H1 (cell line): ENCODE measurements around the gene HECTD4. TPM values are rescaled to one million over a fixed set of nuclear protein-coding genes. Genes with fewer than 3 reads are reported as not detected.

ENCODE experiments used
- CTCF ChIA-PET: fragments of 300-600 bp; sonication (Branson Sonifier 250); formaldehyde crosslinking; loops from one replicate; lab custom pipeline; 2021; ENCODE audit not compliant: partially characterized antibody; lab: Charles Lee
- POLR2A ChIA-PET: fragments of 300-600 bp; sonication (Branson Sonifier 250); formaldehyde crosslinking; loops from one replicate; lab custom pipeline; 2021; ENCODE audit warnings: inconsistent platforms; ENCODE audit not compliant: partially characterized antibody; lab: Charles Lee
- DNase-seq, 2 experiments: peaks; one replicate each; pipeline versions ENCODE4 v3.0.0 to v3.0.0-alpha.2; 2010 to 2022; ENCODE audit warnings: low spot score in 2 of 2, low read depth in 1 of 2, mixed read lengths in 1 of 2
- FAIRE-seq: peaks from 2 replicates; lab custom pipeline; 2011; peaks lifted over from hg19 to GRCh38; lab: Jason Lieb, UNC
- H2AFZ ChIP-seq: 2 replicates; pipeline ENCODE4 v1.8.1; 2012; ENCODE audit warnings: low read length, inconsistent platforms
- H2AK5ac ChIP-seq: 2 replicates; pipeline ENCODE4 v1.6.1; 2013; ENCODE audit warnings: low read depth, low read length
- H2BK120ac ChIP-seq: replicated peaks from 2 replicates; pipeline ENCODE3; 2013; ENCODE audit warnings: low read depth, low read length, inconsistent platforms
- H2BK12ac ChIP-seq: 2 replicates; pipeline ENCODE4 v1.6.1; 2013; ENCODE audit warnings: low read depth, low read length
- H2BK15ac ChIP-seq: 2 replicates; pipeline ENCODE4 v1.6.1; 2013; ENCODE audit warnings: low read length
- H2BK20ac ChIP-seq: 2 replicates; pipeline ENCODE4 v1.6.1; 2013; ENCODE audit warnings: low read length
- H2BK5ac ChIP-seq: 2 replicates; pipeline ENCODE4 v1.6.1; 2013; ENCODE audit warnings: low read depth, low read length
- H3K14ac ChIP-seq: 2 replicates; pipeline ENCODE4 v1.6.1; 2013; ENCODE audit warnings: inconsistent platforms; ENCODE audit not compliant: insufficient read length
- H3K18ac ChIP-seq: 2 replicates; pipeline ENCODE4 v1.6.1; 2013; ENCODE audit warnings: low read length; ENCODE audit errors: extremely low read depth
- H3K23ac ChIP-seq: 2 replicates; pipeline ENCODE4 v1.6.1; 2013; ENCODE audit warnings: inconsistent platforms; ENCODE audit not compliant: insufficient read length
- H3K23me2 ChIP-seq: 2 replicates; pipeline ENCODE4 v1.6.1; 2013; ENCODE audit warnings: low read depth, low read length
- H3K27ac ChIP-seq: 2 replicates; pipeline ENCODE4 v1.6.1; 2011; ENCODE audit warnings: low read depth, low read length, inconsistent platforms
- H3K27me3 ChIP-seq, 4 experiments: replicated peaks in 1 of 4; 1 replicate in 1 of 4; 2 replicates in 3 of 4; pipeline versions ENCODE4 v1.6.1 to v1.8.1; 2011 to 2013; ENCODE audit warnings: low read length in 3 of 4, mild to moderate bottlenecking in 3 of 4, inconsistent platforms in 2 of 4, mixed read lengths in 2 of 4, moderate library complexity in 1 of 4; ENCODE audit not compliant: control insufficient read depth in 3 of 4, insufficient read depth in 3 of 4; ENCODE audit errors: extremely low read depth in 1 of 4
- H3K36me3 ChIP-seq, 4 experiments: 2 replicates each; pipeline versions ENCODE4 v1.6.1 to v1.8.1; 2011 to 2013; ENCODE audit warnings: mild to moderate bottlenecking in 4 of 4, low read length in 3 of 4, moderate library complexity in 2 of 4, control low read depth in 1 of 4, inconsistent platforms in 1 of 4; ENCODE audit not compliant: insufficient read depth in 4 of 4, control insufficient read depth in 2 of 4
- H3K4ac ChIP-seq: replicated peaks from 2 replicates; pipeline ENCODE3; 2013; ENCODE audit warnings: low read length, low read depth, mixed read lengths, inconsistent platforms; ENCODE audit not compliant: insufficient read length
- H3K4me1 ChIP-seq, 4 experiments: replicated peaks in 1 of 4; 1 replicate in 1 of 4; 2 replicates in 3 of 4; pipeline versions ENCODE4 v1.6.1 to v1.8.1; 2011 to 2013; ENCODE audit warnings: low read length in 3 of 4, inconsistent platforms in 2 of 4, mixed read lengths in 1 of 4; ENCODE audit not compliant: insufficient read depth in 4 of 4, control insufficient read depth in 3 of 4
- H3K4me2 ChIP-seq, 2 experiments: 2 replicates each; pipeline versions ENCODE4 v1.6.1 to v1.8.1; 2011 to 2013; ENCODE audit warnings: low read depth in 2 of 2, low read length in 2 of 2, control low read depth in 1 of 2, inconsistent platforms in 1 of 2, mild to moderate bottlenecking in 1 of 2; ENCODE audit not compliant: insufficient read depth in 1 of 2
- H3K4me3 ChIP-seq, 4 experiments: fragments of 200-600, 300-600 bp in 1 of 4; sonication (generic), shearing (Covaris generic), sonication (Bioruptor Twin) in 1 of 4; 2 replicates each; pipeline versions ENCODE4 v1.5.1 to v1.8.1; 2011 to 2016; ENCODE audit warnings: low read length in 4 of 4, low read depth in 3 of 4, control low read depth in 2 of 4, inconsistent platforms in 2 of 4, mild to moderate bottlenecking in 2 of 4, mixed read lengths in 1 of 4, moderate library complexity in 1 of 4; ENCODE audit not compliant: insufficient read depth in 2 of 4; ENCODE audit errors: extremely low read depth in 1 of 4
- H3K56ac ChIP-seq: replicated peaks from 2 replicates; pipeline ENCODE3; 2013; ENCODE audit warnings: low read depth, mild to moderate bottlenecking, mixed read lengths, low read length, inconsistent platforms; ENCODE audit not compliant: insufficient read length
- H3K79me1 ChIP-seq: 2 replicates; pipeline ENCODE4 v1.6.1; 2013; ENCODE audit warnings: low read depth, low read length, control low read depth
- H3K79me2 ChIP-seq, 2 experiments: 2 replicates each; pipeline versions ENCODE4 v1.6.1 to v1.8.1; 2012 to 2013; ENCODE audit warnings: low read length in 2 of 2, mild to moderate bottlenecking in 2 of 2, inconsistent platforms in 1 of 2; ENCODE audit not compliant: insufficient read depth in 2 of 2, control insufficient read depth in 1 of 2
- H3K9ac ChIP-seq, 4 experiments: replicated peaks in 1 of 4; 1 replicate in 1 of 4; 2 replicates in 3 of 4; pipeline versions ENCODE4 v1.6.1 to v1.8.1; 2011 to 2013; ENCODE audit warnings: low read depth in 3 of 4, low read length in 3 of 4, control low read depth in 2 of 4, mild to moderate bottlenecking in 2 of 4, moderate library complexity in 2 of 4, inconsistent platforms in 1 of 4; ENCODE audit errors: extremely low read depth in 1 of 4
- H3K9me3 ChIP-seq, 2 experiments: 2 replicates each; pipeline versions ENCODE4 v1.6.1 to v1.8.1; 2012 to 2013; ENCODE audit warnings: mild to moderate bottlenecking in 2 of 2, moderate library complexity in 2 of 2, control low read depth in 1 of 2, inconsistent platforms in 1 of 2, low read depth in 1 of 2, low read length in 1 of 2, mixed read lengths in 1 of 2; ENCODE audit not compliant: insufficient read depth in 2 of 2
- H4K20me1 ChIP-seq, 2 experiments: replicated peaks in 1 of 2; 2 replicates each; pipeline versions ENCODE3 to v1.8.1; 2011 to 2013; ENCODE audit warnings: inconsistent platforms in 2 of 2, low read length in 2 of 2, mild to moderate bottlenecking in 1 of 2; ENCODE audit not compliant: insufficient read depth in 2 of 2, control insufficient read depth in 1 of 2
- H4K5ac ChIP-seq: 2 replicates; pipeline ENCODE4 v1.6.1; 2013; ENCODE audit warnings: low read length, low read depth, mixed read lengths, inconsistent platforms; ENCODE audit not compliant: insufficient read length
- H4K8ac ChIP-seq: 2 replicates; pipeline ENCODE4 v1.8.0; 2013; ENCODE audit warnings: mild to moderate bottlenecking, moderate library complexity, low read length, inconsistent platforms; ENCODE audit not compliant: insufficient read depth; ENCODE audit errors: extremely low read depth
- H4K91ac ChIP-seq: replicated peaks from 2 replicates; pipeline ENCODE3; 2013; ENCODE audit warnings: low read length, mixed read lengths, inconsistent platforms; ENCODE audit not compliant: insufficient read length
- ASH2L ChIP-seq: fragments of 200-600, 300-600 bp; sonication (generic); IDR thresholded peaks from one replicate; pipeline ENCODE4 v1.7.1; 2017; ENCODE audit warnings: low read length
- BCL11A ChIP-seq, 2 experiments: IDR thresholded peaks; one replicate each; pipeline ENCODE4 v1.6.1; 2011; ENCODE audit warnings: low read depth in 2 of 2, low read length in 2 of 2, mild to moderate bottlenecking in 2 of 2
- BRCA1 ChIP-seq: IDR thresholded peaks from 2 replicates; pipeline ENCODE4 v1.6.1; 2012; ENCODE audit warnings: low read depth, low read length, improper control_type of control experiment
- CREB1 ChIP-seq: IDR thresholded peaks from 2 replicates; pipeline ENCODE4 v1.6.1; 2012; ENCODE audit warnings: inconsistent platforms
- HDAC2 ChIP-seq, 2 experiments: fragments of 300-600 bp in 1 of 2; sonication (generic) in 1 of 2; IDR thresholded peaks; 2 replicates each; pipeline ENCODE4 v1.6.1; 2011 to 2012; ENCODE audit warnings: low read depth in 2 of 2, low read length in 2 of 2, mild to moderate bottlenecking in 2 of 2, moderate library complexity in 2 of 2, borderline replicate concordance in 1 of 2, inconsistent platforms in 1 of 2
- JUN ChIP-seq: IDR thresholded peaks from 2 replicates; pipeline ENCODE4 v1.6.1; 2011; ENCODE audit warnings: low read depth, mild to moderate bottlenecking, improper control_type of control experiment, low read length
- NRF1 ChIP-seq: IDR thresholded peaks from 2 replicates; pipeline ENCODE4 v1.6.1; 2011; ENCODE audit warnings: mild to moderate bottlenecking, low read depth, low read length, improper control_type of control experiment
- RFX5 ChIP-seq: IDR thresholded peaks from 2 replicates; pipeline ENCODE4 v1.6.1; 2011; ENCODE audit warnings: low read depth, low read length, improper control_type of control experiment, borderline replicate concordance
- SAP30 ChIP-seq: fragments of 300-600 bp; sonication (generic); IDR thresholded peaks from 2 replicates; pipeline ENCODE4 v1.7.1; 2012; ENCODE audit warnings: low read length, moderate library complexity, mild to moderate bottlenecking, inconsistent platforms; ENCODE audit not compliant: insufficient read depth, insufficient replicate concordance
- TAF1 ChIP-seq: IDR thresholded peaks from 2 replicates; pipeline ENCODE4 v1.6.1; 2011; ENCODE audit warnings: mild to moderate bottlenecking, low read depth, low read length
- WGBS, 2 experiments: shearing (Covaris generic) in 1 of 2; methylation state at CpG; one replicate each; pipeline versions ENCODE4 v1.1.6 to v1.1.7; 2013 to 2015; ENCODE audit warnings: low lambda C conversion rate in 2 of 2, mixed read lengths in 2 of 2, inconsistent platforms in 1 of 2, low coverage in 1 of 2, missing lambda C conversion rate in 1 of 2; ENCODE audit not compliant: insufficient replicate concordance in 2 of 2, insufficient coverage in 1 of 2, insufficient read length in 1 of 2; ENCODE audit errors: extremely low coverage in 1 of 2, missing lambda C conversion rate in 1 of 2; 5-methylcytosine and 5-hydroxymethylcytosine counted together
- polyA plus RNA-seq, 7 experiments: library from polyadenylated mRNA; depleted of rRNA in 3 of 7; stranded (reverse) in 5 of 7; unstranded in 2 of 7; fragments of >200 nt in 5 of 7; fragments of 200-250 nt in 2 of 7; gene quantifications; 1 replicate in 5 of 7; 2 replicates in 1 of 7; 4 replicates in 1 of 7; pipeline versions ENCODE4 v1.2.1 to v1.2.3, GENCODE V29; 2011 to 2013; ENCODE audit warnings: missing spikeins in 2 of 7, mixed read lengths in 2 of 7
- total RNA-seq: library from RNA; stranded (reverse); fragmentation: NEBNext Ultra II Directional; extraction: Animal tissue kit (Norgen Biotek cat#: 25700); gene quantifications from 2 replicates; pipeline ENCODE4 v1.2.1, GENCODE V29; 2021
- TF ChIP-seq, protein P1 (sequence below): IDR thresholded peaks from 2 replicates; pipeline ENCODE4 v1.6.1; 2011; ENCODE audit warnings: low read depth, mild to moderate bottlenecking, low read length; ENCODE audit not compliant: insufficient read depth

The HECTD4 gene
- total and polyA plus RNA-seq, 2 of the 8 experiments (the other 6 are each of a cell fraction or from before 2014, with no cell fraction given) = 6.5 to 33.7 TPM

DNA sequence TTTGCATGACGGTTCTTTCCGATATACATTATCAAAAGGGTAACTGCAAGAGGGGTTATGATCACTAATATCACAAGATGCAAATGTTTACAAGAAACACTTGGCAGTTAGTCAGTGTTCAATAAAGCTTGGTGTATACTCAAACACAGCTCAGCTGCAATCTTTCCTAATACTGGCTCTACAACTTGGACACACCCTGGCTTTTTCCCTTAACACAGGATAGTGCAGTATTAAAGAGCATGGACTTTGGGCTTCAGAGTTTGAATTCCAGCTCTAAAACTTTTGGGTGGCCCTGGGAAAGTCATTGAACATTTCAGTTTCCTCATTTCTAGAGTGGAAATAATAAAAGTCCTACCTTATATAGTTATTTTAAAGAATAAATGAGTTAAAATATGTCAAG is 107.0 kb downstream of the HECTD4 start:
- Histone ChIP-seq H3K4ac (no peak overlapping the region), H3K23me2 (no peaks in the 10 kb centered on the region), H2AK5ac (no peak overlapping the region), H2AFZ (no peak overlapping the region), H3K4me1 (no peaks in the 10 kb centered on the region), H3K27me3 (no peaks in the 10 kb centered on the region), H2BK5ac (no peak overlapping the region), H3K56ac (no peak overlapping the region), H3K27ac (no peak overlapping the region), H3K79me2 (no peaks in the 10 kb centered on the region), H2BK120ac (no peak overlapping the region), H3K4me2 (no peak overlapping the region), H4K5ac (no peak overlapping the region), H3K9ac (no peak overlapping the region), H3K18ac (no peak overlapping the region), H3K23ac (no peak overlapping the region), H3K36me3 (peaks cover 0 to 6% (median 3%) of the 10 kb centered on the region in 4 experiments; a peak in 4 of 8 replicates), H4K20me1 (no peaks in the 10 kb centered on the region), H4K91ac (no peak overlapping the region), H3K4me3 (no peak overlapping the region), H3K14ac (no peak overlapping the region), H2BK15ac (no peak overlapping the region), H2BK20ac (no peak overlapping the region), H3K9me3 (no peaks in the 10 kb centered on the region), H2BK12ac (no peak overlapping the region), H3K79me1 (no peaks in the 10 kb centered on the region), H4K8ac (no peak overlapping the region)
- WGBS, 2 experiments = 93% methylated on average over 2 of the region's 2 CpGs; no CpG with 5 or more reads in 1 of the 2 experiments
- ChIA-PET CTCF (interaction anchor here (0.9 kb wide), 1 partner anchor 12 kb away, joined by 3 read pairs; no protein-coding TSS in a partner anchor), POLR2A (no interaction called here)
- no peak for DNase-seq
- TF ChIP-seq SAP30 (no peak), HDAC2 (IDR thresholded peaks at IDR 0.05; ENCODE audit: borderline replicate concordance in 1 of 2, low read depth in 2 of 2, low read length in 2 of 2) (no peak), CREB1 (no peak), ASH2L (no peak), RFX5 (no peak), JUN (no peak), TAF1 (no peak), BRCA1 (no peak), NRF1 (no peak), BCL11A (IDR thresholded peaks at IDR 0.05; ENCODE audit: low read depth in 2 of 2, low read length in 2 of 2) (no peak)
- TF ChIP-seq, protein P1, sequence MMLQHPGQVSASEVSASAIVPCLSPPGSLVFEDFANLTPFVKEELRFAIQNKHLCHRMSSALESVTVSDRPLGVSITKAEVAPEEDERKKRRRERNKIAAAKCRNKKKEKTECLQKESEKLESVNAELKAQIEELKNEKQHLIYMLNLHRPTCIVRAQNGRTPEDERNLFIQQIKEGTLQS = no peak
- FAIRE-seq = no peak
